Measurements from ENCODE around the gene DOK5.
"Not testable (repeated sequence)": the region's sequence is repeated elsewhere in the genome, so short reads cannot be mapped to it uniquely, and the experiment has no call there.

DOK5 gene

GRCh38 chr20:54473340-54473739 lies 2.1 kb upstream of the DOK5 start:
- FAIRE-seq = no peak
- no peak for DNase-seq (ENCODE audit: insufficient read length)
- TF ChIP-seq TAF1 (IDR thresholded peaks at IDR 0.05; ENCODE audit: borderline replicate concordance, low read depth, low read length) (no peak), POLR2A (IDR thresholded peaks at IDR 0.05; ENCODE audit: low read depth, low read length) (no peak), POLR2AphosphoS5 (IDR thresholded peaks at IDR 0.05; ENCODE audit: low read depth, low read length) (no peak)

- no peak for DNase-seq (ENCODE audit: insufficient read length)
- no peak for TF ChIP-seq POLR2A (IDR thresholded peaks at IDR 0.05; ENCODE audit: low read depth, low read length)
- no peak for TF ChIP-seq POLR2AphosphoS5 (IDR thresholded peaks at IDR 0.05; ENCODE audit: low read depth, low read length)
- no peak for TF ChIP-seq TAF1 (IDR thresholded peaks at IDR 0.05; ENCODE audit: borderline replicate concordance, low read depth, low read length)
- no peak for FAIRE-seq
Measured at GRCh38 chr20:54474046-54474445, 1.3 kb upstream of the DOK5 start.

DNA sequence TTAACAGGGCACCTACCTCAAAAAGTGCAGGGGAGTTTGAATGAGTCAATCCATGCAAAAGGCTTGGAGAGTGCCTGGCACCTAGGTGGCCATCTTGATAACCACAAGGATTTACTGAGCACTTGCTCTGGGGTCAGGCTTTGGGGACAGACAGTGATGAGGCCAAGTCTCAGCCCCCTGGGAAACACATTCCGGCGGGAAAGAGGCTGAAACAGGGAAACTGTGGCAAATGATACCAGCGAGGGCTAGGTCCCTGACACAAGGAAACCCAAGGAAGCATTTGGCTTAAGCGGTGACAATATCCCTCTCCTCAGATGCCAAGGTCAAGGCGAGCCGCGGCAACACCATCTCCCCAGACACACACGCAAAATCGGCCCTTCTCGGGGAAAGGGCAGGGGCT lies 527 bp upstream of the DOK5 start:
- FAIRE-seq (no peak), DNase-seq (ENCODE audit: insufficient read length) (no peak)
- TF ChIP-seq POLR2AphosphoS5 (IDR thresholded peaks at IDR 0.05; ENCODE audit: low read depth, low read length) (no peak), TAF1 (IDR thresholded peaks at IDR 0.05; ENCODE audit: borderline replicate concordance, low read depth, low read length) (no peak), POLR2A (IDR thresholded peaks at IDR 0.05; ENCODE audit: low read depth, low read length) (no peak)

- DNase-seq (ENCODE audit: insufficient read length) (no peak), FAIRE-seq (no peak)
- TF ChIP-seq POLR2AphosphoS5 (IDR thresholded peaks at IDR 0.05; ENCODE audit: low read depth, low read length) (no peak), TAF1 (IDR thresholded peaks at IDR 0.05; ENCODE audit: borderline replicate concordance, low read depth, low read length) (no peak), POLR2A (IDR thresholded peaks at IDR 0.05; ENCODE audit: low read depth, low read length) (no peak)
Measured at GRCh38 chr20:54476169-54477009, 996 bp downstream of the DOK5 start.

DNA sequence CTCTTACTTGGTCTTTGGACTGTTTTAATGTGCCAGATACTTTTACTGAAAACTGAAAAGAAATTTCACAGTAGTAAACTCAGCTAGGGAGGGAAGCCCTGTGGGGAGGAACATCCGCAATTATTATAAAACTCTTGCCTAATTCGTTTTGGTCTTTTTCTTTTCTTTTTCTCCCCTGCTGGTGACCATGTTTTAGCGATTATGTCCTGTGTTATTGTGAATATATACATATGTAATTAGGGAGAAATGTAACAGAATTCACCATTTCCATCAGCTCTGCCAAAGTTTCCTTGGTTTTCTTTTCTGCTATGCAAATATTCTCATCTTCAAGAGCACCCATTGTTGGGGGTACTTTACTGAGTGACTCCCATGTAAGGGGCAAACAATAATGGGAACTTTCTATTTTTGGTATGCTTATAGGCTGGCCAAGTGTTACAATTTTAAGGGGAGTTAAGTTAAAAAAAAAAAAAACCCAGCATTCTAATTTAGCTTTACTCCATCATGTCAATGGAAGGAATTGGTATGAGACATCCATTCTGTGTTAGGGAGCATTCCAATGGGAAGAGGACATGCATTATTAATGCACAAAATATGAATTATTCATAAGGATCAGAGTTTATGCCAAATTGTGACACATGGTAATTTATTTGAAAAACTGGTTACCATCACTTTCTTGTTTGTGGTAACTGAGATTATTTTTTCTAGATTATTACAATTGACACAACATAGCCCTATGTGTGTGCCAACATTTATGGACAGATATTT lies 2.0 kb downstream of the DOK5 start:
- FAIRE-seq (no peak), DNase-seq (ENCODE audit: insufficient read length) (no peak)
- no peak for TF ChIP-seq POLR2AphosphoS5 (IDR thresholded peaks at IDR 0.05; ENCODE audit: low read depth, low read length)
- TF ChIP-seq TAF1 (IDR thresholded peaks at IDR 0.05; ENCODE audit: borderline replicate concordance, low read depth, low read length) = no peak
- TF ChIP-seq POLR2A (IDR thresholded peaks at IDR 0.05; ENCODE audit: low read depth, low read length) = no peak

DNA sequence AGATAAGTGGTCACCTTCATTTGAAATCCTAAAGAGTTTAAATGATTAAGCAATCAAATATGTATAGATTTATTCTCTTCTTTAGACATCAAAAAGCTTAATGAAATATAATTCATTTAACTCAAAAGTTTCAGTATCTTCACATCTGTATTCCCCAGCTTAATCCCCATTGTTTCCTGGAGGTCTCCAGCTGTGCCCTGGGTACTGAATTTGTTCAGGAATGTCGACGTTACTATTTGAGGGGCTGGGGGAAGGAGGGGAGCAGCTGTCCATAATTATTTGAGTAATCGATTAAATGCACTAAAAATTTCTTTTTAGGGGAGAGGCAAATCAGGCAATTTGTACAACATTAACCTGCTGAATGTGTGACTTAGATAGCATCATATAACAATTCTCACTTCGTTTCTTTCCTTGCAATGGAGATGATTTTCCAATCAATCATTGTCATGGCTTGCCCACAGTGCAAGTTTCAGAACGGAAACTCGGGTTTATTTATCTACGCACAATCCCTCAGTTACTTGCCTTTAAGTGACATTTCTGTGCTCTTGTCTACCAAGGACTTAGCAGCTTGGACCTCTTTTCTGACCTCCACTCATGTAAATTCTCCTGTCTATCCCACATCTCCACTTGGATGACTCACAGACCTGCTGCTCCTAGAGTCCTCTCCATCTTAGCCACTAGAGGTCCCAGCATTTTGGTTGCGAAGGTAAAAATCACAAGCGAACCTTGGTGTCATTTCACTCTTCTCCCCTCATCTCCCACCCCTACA lies 3.9 kb downstream of the DOK5 start:
- TF ChIP-seq POLR2A (IDR thresholded peaks at IDR 0.05; ENCODE audit: low read depth, low read length) (no peak), TAF1 (IDR thresholded peaks at IDR 0.05; ENCODE audit: borderline replicate concordance, low read depth, low read length) (no peak), POLR2AphosphoS5 (IDR thresholded peaks at IDR 0.05; ENCODE audit: low read depth, low read length) (no peak)
- DNase-seq (ENCODE audit: insufficient read length) (no peak), FAIRE-seq (no peak)

- not testable (repeated sequence) for FAIRE-seq; DNase-seq (ENCODE audit: insufficient read length)
Measured at GRCh38 chr20:54479937-54480336, 4.5 kb downstream of the DOK5 start.

- no peak for FAIRE-seq
- TF ChIP-seq TAF1 (IDR thresholded peaks at IDR 0.05; ENCODE audit: borderline replicate concordance, low read depth, low read length) (no peak), POLR2AphosphoS5 (IDR thresholded peaks at IDR 0.05; ENCODE audit: low read depth, low read length) (no peak), POLR2A (IDR thresholded peaks at IDR 0.05; ENCODE audit: low read depth, low read length) (no peak)
- no peak for DNase-seq (ENCODE audit: insufficient read length)
Measured at GRCh38 chr20:54481442-54481841, 6.0 kb downstream of the DOK5 start.

- no peak for FAIRE-seq
- TF ChIP-seq POLR2AphosphoS5 (IDR thresholded peaks at IDR 0.05; ENCODE audit: low read depth, low read length) (no peak), POLR2A (IDR thresholded peaks at IDR 0.05; ENCODE audit: low read depth, low read length) (no peak), TAF1 (IDR thresholded peaks at IDR 0.05; ENCODE audit: borderline replicate concordance, low read depth, low read length) (no peak)
- no peak for DNase-seq (ENCODE audit: insufficient read length)
Measured at GRCh38 chr20:54485631-54486030, 10.2 kb downstream of the DOK5 start.

- TF ChIP-seq POLR2AphosphoS5 (IDR thresholded peaks at IDR 0.05; ENCODE audit: low read depth, low read length) (no peak), POLR2A (IDR thresholded peaks at IDR 0.05; ENCODE audit: low read depth, low read length) (no peak), TAF1 (IDR thresholded peaks at IDR 0.05; ENCODE audit: borderline replicate concordance, low read depth, low read length) (no peak)
- DNase-seq (ENCODE audit: insufficient read length) (no peak), FAIRE-seq (no peak)
Measured at GRCh38 chr20:54486585-54486984, 11.2 kb downstream of the DOK5 start.

DNA sequence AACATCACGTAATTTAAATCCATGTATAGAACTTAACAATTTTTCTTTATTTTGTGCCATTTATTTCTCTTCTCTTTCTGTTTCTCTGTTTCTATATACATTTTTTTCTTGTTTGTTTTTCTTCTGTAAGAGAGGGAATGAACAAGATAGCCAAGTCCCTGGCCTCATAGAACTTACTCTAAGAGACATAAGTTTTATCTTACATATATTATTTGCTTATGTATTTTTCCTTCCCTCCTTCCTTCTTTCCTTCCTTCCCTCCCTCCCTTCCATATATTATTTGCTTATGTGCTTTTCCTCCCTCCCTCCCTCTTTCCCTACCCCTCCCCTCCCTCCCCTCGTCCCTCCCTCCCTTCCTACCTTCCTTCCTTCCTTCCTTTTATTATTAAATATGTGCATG lies 13.0 kb downstream of the DOK5 start:
- TF ChIP-seq POLR2AphosphoS5 (IDR thresholded peaks at IDR 0.05; ENCODE audit: low read depth, low read length) (no peak), POLR2A (IDR thresholded peaks at IDR 0.05; ENCODE audit: low read depth, low read length) (no peak), TAF1 (IDR thresholded peaks at IDR 0.05; ENCODE audit: borderline replicate concordance, low read depth, low read length) (no peak)
- FAIRE-seq = no peak

More for the DNA sequence above, 13.0 kb downstream of the DOK5 start:
- no peak for DNase-seq (ENCODE audit: insufficient read length)

All from GM12892 (cell line).